HepG2 (cell line): ENCODE data around the gene PIP5K1A. TPM values are rescaled to one million over a fixed set of nuclear protein-coding genes. Genes with fewer than 3 reads are reported as not detected.

ENCODE experiments used
- ASH2L ChIP-seq: fragments of 300-600, 200-600 bp; sonication (generic); IDR thresholded peaks from 2 replicates; pipeline ENCODE4 v1.7.0; 2017; ENCODE audit warnings: low read depth, mild to moderate bottlenecking, moderate library complexity, mixed read lengths, low read length; ENCODE audit not compliant: insufficient read length
- ETV6 ChIP-seq: sonication (generic); formaldehyde crosslinking; conservative IDR thresholded peaks from 2 replicates; pipeline ENCODE4 v1.4.0; 2020; ENCODE audit warnings: missing genetic modification reagents
- FOXK1 ChIP-seq: sonication (generic); formaldehyde crosslinking; IDR thresholded peaks from 2 replicates; pipeline ENCODE4 v1.4.0; 2020; ENCODE audit warnings: low read depth, missing genetic modification reagents, borderline replicate concordance
- HCFC1 ChIP-seq: fragments of 150-350 bp; IDR thresholded peaks from 2 replicates; pipeline ENCODE4 v1.6.1; 2014; ENCODE audit warnings: low read depth, low read length
- JARID2 ChIP-seq: sonication (generic); formaldehyde crosslinking; IDR thresholded peaks from 2 replicates; pipeline ENCODE4 v1.8.1; 2023; ENCODE audit warnings: missing genetic modification reagents, inconsistent platforms; ENCODE audit not compliant: insufficient replicate concordance
- MAX ChIP-seq: IDR thresholded peaks from 2 replicates; pipeline ENCODE4 v1.6.1; 2012; ENCODE audit warnings: inconsistent platforms
- NFYB ChIP-seq: sonication (generic); formaldehyde crosslinking; IDR thresholded peaks from 2 replicates; pipeline ENCODE4 v1.4.0; 2020; ENCODE audit warnings: missing genetic modification reagents
- PRMT3 ChIP-seq: sonication (generic); formaldehyde crosslinking; IDR thresholded peaks from 2 replicates; pipeline ENCODE4 v1.8.1; 2022; ENCODE audit warnings: low read depth, mild to moderate bottlenecking, moderate library complexity, missing genetic modification reagents, borderline replicate concordance
- ZBTB1 ChIP-seq: sonication (generic); formaldehyde crosslinking; IDR thresholded peaks from 2 replicates; pipeline ENCODE4 v1.4.0; 2020; ENCODE audit warnings: missing genetic modification reagents, borderline replicate concordance
- ZNF101 ChIP-seq: sonication (generic); formaldehyde crosslinking; IDR thresholded peaks from 2 replicates; pipeline ENCODE4 v1.4.0; 2020; ENCODE audit warnings: mild to moderate bottlenecking, low read depth, missing genetic modification reagents, borderline replicate concordance
- ZNF143 ChIP-seq: sonication (generic); formaldehyde crosslinking; IDR thresholded peaks from 2 replicates; pipeline ENCODE4 v1.4.0; 2020; ENCODE audit warnings: missing genetic modification reagents
- ZNF609 ChIP-seq: sonication (generic); formaldehyde crosslinking; IDR thresholded peaks from 2 replicates; pipeline ENCODE4 v1.4.0; 2020; ENCODE audit warnings: mild to moderate bottlenecking, missing genetic modification reagents, borderline replicate concordance
- ZSCAN5A ChIP-seq: sonication (generic); formaldehyde crosslinking; IDR thresholded peaks from 2 replicates; pipeline ENCODE4 v1.8.0; 2022; ENCODE audit warnings: mild to moderate bottlenecking, missing genetic modification reagents, borderline replicate concordance
- polyA plus RNA-seq, 8 experiments: library from polyadenylated mRNA; depleted of rRNA in 3 of 8; stranded (reverse) in 7 of 8; unstranded in 1 of 8; fragments of >200 nt; fragmentation: Illumina TruSeq in 4 of 8; extraction: Trizol in 4 of 8; gene quantifications; 2 replicates each; pipeline versions ENCODE4 v1.2.1 to v1.2.3, GENCODE V29; 2011 to 2016; ENCODE audit warnings: low read depth in 4 of 8, missing spikeins in 1 of 8, mixed read lengths in 1 of 8; ENCODE audit not compliant: insufficient read depth in 1 of 8
- total RNA-seq, 5 experiments: library from RNA; depleted of rRNA; stranded (reverse); fragments of >200 nt; fragmentation: Illumina TruSeq; extraction: Trizol; gene quantifications; 2 replicates each; pipeline ENCODE4 v1.2.3, GENCODE V29; 2016; ENCODE audit warnings: low read depth in 1 of 5
- TF ChIP-seq, protein P1 (sequence below): sonication (generic); formaldehyde crosslinking; conservative IDR thresholded peaks from 2 replicates; pipeline ENCODE4 v1.5.0; 2020; ENCODE audit warnings: missing genetic modification reagents
- TF ChIP-seq, protein P2 (sequence below), 2 experiments: sonication (generic) in 1 of 2; formaldehyde crosslinking in 1 of 2; IDR thresholded peaks; 2 replicates each; pipeline versions ENCODE4 v1.4.0 to v1.6.1; 2016 to 2020; ENCODE audit warnings: borderline replicate concordance in 1 of 2, low read depth in 1 of 2, mild to moderate bottlenecking in 1 of 2, missing genetic modification reagents in 1 of 2

Gene PIP5K1A
- total and polyA plus RNA-seq, 2 of the 13 experiments (the other 11 are each of a cell fraction or from before 2014, with no cell fraction given), result 45.3 to 65.1 TPM

DNA sequence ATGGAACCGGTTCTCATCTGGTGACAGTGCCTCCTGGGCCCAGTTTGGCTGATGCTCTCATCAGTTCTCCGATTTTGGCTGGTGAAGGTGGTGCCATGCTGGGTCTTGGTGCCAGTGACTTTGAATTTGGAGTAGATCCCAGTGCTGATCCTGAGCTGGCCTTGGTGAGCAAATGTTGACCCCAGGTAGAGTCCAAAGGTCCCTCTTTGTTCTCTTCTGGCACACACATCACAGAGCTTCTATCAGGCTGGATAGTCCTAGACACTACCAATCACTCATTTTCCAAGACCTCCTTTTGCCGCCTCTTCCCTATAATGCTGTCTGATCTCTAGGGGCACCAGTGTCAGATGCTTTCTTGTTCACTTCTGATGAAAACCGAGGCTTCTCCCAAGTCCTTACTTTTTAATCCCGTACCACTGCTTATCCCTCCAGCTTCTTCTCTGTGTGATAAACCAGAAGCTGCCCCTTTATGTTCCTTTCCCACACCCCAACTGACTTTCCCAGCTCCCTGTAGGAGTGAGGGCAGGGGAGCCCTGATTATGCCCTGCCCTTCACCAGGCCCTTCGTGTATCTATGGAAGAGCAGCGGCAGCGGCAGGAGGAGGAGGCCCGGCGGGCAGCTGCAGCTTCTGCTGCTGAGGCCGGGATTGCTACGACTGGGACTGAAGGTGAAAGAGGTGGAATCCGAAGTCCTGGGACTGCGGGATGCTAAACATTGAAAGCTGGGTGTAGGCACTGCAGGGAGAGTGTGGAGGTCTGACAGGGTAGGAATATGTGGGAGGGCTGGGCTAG lies 67.3 kb downstream of the PIP5K1A start (continued):
- TF ChIP-seq ZNF609 (CRISPR knock-in tag) (peak; percentile 19; the same call in 1 of the 2 replicates), ETV6 (CRISPR knock-in tag) (no peak), ZBTB1 (CRISPR knock-in tag) (no peak), ASH2L (peak; percentile 60), ZSCAN5A (CRISPR knock-in tag) (no peak), HCFC1 (no peak), JARID2 (no peak), ZNF101 (CRISPR knock-in tag) (no peak), NFYB (CRISPR knock-in tag) (no peak), ZNF143 (CRISPR knock-in tag) (no peak), MAX (peak; percentile 30; the same call in 1 of the 2 replicates), PRMT3 (CRISPR knock-in tag) (no peak), FOXK1 (no peak; the same call in 1 of the 2 replicates)
- TF ChIP-seq, protein P1, sequence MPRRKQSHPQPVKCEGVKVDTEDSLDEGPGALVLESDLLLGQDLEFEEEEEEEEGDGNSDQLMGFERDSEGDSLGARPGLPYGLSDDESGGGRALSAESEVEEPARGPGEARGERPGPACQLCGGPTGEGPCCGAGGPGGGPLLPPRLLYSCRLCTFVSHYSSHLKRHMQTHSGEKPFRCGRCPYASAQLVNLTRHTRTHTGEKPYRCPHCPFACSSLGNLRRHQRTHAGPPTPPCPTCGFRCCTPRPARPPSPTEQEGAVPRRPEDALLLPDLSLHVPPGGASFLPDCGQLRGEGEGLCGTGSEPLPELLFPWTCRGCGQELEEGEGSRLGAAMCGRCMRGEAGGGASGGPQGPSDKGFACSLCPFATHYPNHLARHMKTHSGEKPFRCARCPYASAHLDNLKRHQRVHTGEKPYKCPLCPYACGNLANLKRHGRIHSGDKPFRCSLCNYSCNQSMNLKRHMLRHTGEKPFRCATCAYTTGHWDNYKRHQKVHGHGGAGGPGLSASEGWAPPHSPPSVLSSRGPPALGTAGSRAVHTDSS (CRISPR knock-in tag), result no peak
- TF ChIP-seq, protein P2, sequence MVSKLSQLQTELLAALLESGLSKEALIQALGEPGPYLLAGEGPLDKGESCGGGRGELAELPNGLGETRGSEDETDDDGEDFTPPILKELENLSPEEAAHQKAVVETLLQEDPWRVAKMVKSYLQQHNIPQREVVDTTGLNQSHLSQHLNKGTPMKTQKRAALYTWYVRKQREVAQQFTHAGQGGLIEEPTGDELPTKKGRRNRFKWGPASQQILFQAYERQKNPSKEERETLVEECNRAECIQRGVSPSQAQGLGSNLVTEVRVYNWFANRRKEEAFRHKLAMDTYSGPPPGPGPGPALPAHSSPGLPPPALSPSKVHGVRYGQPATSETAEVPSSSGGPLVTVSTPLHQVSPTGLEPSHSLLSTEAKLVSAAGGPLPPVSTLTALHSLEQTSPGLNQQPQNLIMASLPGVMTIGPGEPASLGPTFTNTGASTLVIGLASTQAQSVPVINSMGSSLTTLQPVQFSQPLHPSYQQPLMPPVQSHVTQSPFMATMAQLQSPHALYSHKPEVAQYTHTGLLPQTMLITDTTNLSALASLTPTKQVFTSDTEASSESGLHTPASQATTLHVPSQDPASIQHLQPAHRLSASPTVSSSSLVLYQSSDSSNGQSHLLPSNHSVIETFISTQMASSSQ (IDR thresholded peaks at IDR 0.05; ENCODE audit: low read depth), result no peak
- TF ChIP-seq, protein P2 (CRISPR knock-in tag; IDR thresholded peaks at IDR 0.05; ENCODE audit: borderline replicate concordance), result no peak
